Measurements from ENCODE around the gene TTC34.

DNA sequence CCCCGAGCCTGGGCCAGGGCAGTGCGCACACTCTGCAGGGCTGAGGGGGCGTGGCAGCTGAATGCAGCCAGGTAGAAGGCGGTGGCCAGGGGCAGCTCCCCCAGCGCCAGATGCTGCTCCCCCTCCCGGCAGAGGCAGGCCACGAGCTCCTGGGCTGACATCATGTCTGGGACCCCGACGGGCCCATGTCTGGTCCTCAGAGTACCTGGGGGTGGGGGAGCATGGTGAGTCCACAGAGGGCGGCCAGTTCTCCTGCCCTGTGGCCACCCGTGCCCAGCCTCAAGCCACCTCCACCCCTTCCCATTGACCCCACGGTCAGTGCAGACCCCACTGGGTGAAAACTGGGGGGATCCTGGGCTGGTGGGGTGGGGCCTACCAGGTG is 838 bp downstream of the TTC34 start:
- no peak for TF ChIP-seq POLR2A (IDR thresholded peaks at IDR 0.05)
- TF ChIP-seq, protein P1, sequence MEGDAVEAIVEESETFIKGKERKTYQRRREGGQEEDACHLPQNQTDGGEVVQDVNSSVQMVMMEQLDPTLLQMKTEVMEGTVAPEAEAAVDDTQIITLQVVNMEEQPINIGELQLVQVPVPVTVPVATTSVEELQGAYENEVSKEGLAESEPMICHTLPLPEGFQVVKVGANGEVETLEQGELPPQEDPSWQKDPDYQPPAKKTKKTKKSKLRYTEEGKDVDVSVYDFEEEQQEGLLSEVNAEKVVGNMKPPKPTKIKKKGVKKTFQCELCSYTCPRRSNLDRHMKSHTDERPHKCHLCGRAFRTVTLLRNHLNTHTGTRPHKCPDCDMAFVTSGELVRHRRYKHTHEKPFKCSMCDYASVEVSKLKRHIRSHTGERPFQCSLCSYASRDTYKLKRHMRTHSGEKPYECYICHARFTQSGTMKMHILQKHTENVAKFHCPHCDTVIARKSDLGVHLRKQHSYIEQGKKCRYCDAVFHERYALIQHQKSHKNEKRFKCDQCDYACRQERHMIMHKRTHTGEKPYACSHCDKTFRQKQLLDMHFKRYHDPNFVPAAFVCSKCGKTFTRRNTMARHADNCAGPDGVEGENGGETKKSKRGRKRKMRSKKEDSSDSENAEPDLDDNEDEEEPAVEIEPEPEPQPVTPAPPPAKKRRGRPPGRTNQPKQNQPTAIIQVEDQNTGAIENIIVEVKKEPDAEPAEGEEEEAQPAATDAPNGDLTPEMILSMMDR (IDR thresholded peaks at IDR 0.05) = no peak
- no peak for TF ChIP-seq EP300 (IDR thresholded peaks at IDR 0.05)

Data from ovary (tissue), 3 donors.